GM12878 (cell line): ENCODE measurements around the gene SFXN1. TPM values are rescaled to one million over a fixed set of nuclear protein-coding genes. Genes with fewer than 3 reads are reported as not detected.

Experiments used
- ATAC-seq: fragments of 200-7000 bp; cut with Tn5 transposase; 3 replicates; pipeline ENCODE4 v1.9.1; 2020; ENCODE audit warnings: mild to moderate bottlenecking, moderate library complexity
- BruUV-seq: library from RNA; stranded (reverse); fragments of 400-500 nt; replicated peaks from 2 replicates; lab custom pipeline; 2021; lab: Mats Ljungman, UMichigan
- CTCF ChIA-PET: fragments of 300-600 bp; sonication (Branson Sonifier 250); formaldehyde crosslinking; extraction: SDS; loops from one replicate; lab custom pipeline; 2021; ENCODE audit warnings: inconsistent platforms; lab: Yijun Ruan, JAX
- POLR2A ChIA-PET: fragments of 350-600 bp; formaldehyde crosslinking; extraction: SDS; loops from one replicate; lab custom pipeline; 2021; ENCODE audit warnings: inconsistent platforms; lab: Charles Lee
- RAD21 ChIA-PET: fragments of 300-600 bp; sonication (Branson Sonifier 250); formaldehyde crosslinking; loops from one replicate; lab custom pipeline; 2023; ENCODE audit warnings: antibody characterized with exemption; ENCODE audit not compliant: unreplicated experiment; lab: Charles Lee
- SMC1A ChIA-PET: fragments of 300-600 bp; sonication (Branson Sonifier 250); formaldehyde crosslinking; loops from one replicate; lab custom pipeline; 2023; ENCODE audit not compliant: unreplicated experiment, uncharacterized antibody; lab: Charles Lee
- DNase-seq: peaks from one replicate; pipeline ENCODE4 v3.0.0-alpha.2; 2011; ENCODE audit warnings: low read depth, low spot score
- FAIRE-seq: peaks from 3 replicates; lab custom pipeline; 2011; peaks lifted over from hg19 to GRCh38; lab: Jason Lieb, UNC
- H2AFZ ChIP-seq: 2 replicates; pipeline ENCODE4 v1.6.0; 2011; ENCODE audit warnings: low read depth, low read length, control low read depth; ENCODE audit not compliant: control insufficient read depth
- H3K27ac ChIP-seq: 2 replicates; pipeline ENCODE4 v1.5.1; 2011; ENCODE audit warnings: control low read depth; ENCODE audit not compliant: control insufficient read depth, insufficient read depth
- H3K27me3 ChIP-seq, 2 experiments: replicated peaks in 1 of 2; 2 replicates each; pipeline versions ENCODE4 v1.6.0 to v1.6.1; 2011; ENCODE audit warnings: low read length in 1 of 2; ENCODE audit not compliant: control insufficient read depth in 2 of 2, insufficient read depth in 2 of 2
- H3K36me3 ChIP-seq, 2 experiments: 2 replicates each; pipeline ENCODE4 v1.5.1; 2011; ENCODE audit warnings: low read length in 1 of 2; ENCODE audit not compliant: control insufficient read depth in 2 of 2, insufficient read depth in 2 of 2
- H3K4me1 ChIP-seq: 2 replicates; pipeline ENCODE4 v1.6.1; 2011; ENCODE audit warnings: mild to moderate bottlenecking, low read length, moderate library complexity, mixed read lengths; ENCODE audit not compliant: control insufficient read depth, insufficient read depth
- H3K4me2 ChIP-seq: 2 replicates; pipeline ENCODE4 v1.6.0; 2011; ENCODE audit warnings: control low read depth; ENCODE audit not compliant: control insufficient read depth, insufficient read depth
- H3K4me3 ChIP-seq: fragments of 200-600 bp; sonication (generic); 2 replicates; pipeline ENCODE4 v1.5.1; 2016
- H3K79me2 ChIP-seq: 2 replicates; pipeline ENCODE4 v1.6.0; 2011; ENCODE audit warnings: low read length; ENCODE audit not compliant: control insufficient read depth, insufficient read depth
- H3K9ac ChIP-seq: 2 replicates; pipeline ENCODE4 v1.8.0; 2011; ENCODE audit warnings: low read length, control low read depth, mixed read lengths; ENCODE audit not compliant: control insufficient read depth, insufficient read depth
- H3K9me3 ChIP-seq: replicated peaks from 3 replicates; pipeline ENCODE4 v1.5.1; 2011; ENCODE audit warnings: mild to moderate bottlenecking, low read length; ENCODE audit not compliant: control insufficient read depth, insufficient read depth
- H4K20me1 ChIP-seq: 2 replicates; pipeline ENCODE4 v1.6.0; 2011; ENCODE audit not compliant: control insufficient read depth, insufficient read depth
- BACH1 ChIP-seq: fragments of 450-650 bp; IDR thresholded peaks from 2 replicates; pipeline ENCODE4 v1.6.1; 2017; ENCODE audit warnings: mild to moderate bottlenecking, borderline replicate concordance
- BCL11A ChIP-seq: IDR thresholded peaks from 2 replicates; pipeline ENCODE4 v1.6.1; 2011; ENCODE audit warnings: low read depth, low read length
- BMI1 ChIP-seq: fragments of 450-650 bp; IDR thresholded peaks from 2 replicates; pipeline ENCODE4 v1.6.1; 2016; ENCODE audit warnings: mild to moderate bottlenecking, moderate library complexity, borderline replicate concordance
- ETV6 ChIP-seq, 2 experiments: fragments of 450-650 bp in 1 of 2; IDR thresholded peaks in 1 of 2; conservative IDR thresholded peaks in 1 of 2; 2 replicates each; pipeline ENCODE4 v1.6.1; 2014; ENCODE audit warnings: antibody characterized with exemption in 1 of 2, borderline replicate concordance in 1 of 2, low read depth in 1 of 2, mild to moderate bottlenecking in 1 of 2, moderate library complexity in 1 of 2
- MTA2 ChIP-seq: fragments of 450-650 bp; IDR thresholded peaks from 2 replicates; pipeline ENCODE4 v1.6.1; 2016; ENCODE audit warnings: low read depth, mild to moderate bottlenecking, moderate library complexity
- POLR2AphosphoS2 ChIP-seq: IDR thresholded peaks from 2 replicates; pipeline ENCODE4 v1.6.1; 2011; ENCODE audit warnings: low read depth, mild to moderate bottlenecking, low read length, improper control_type of control experiment, moderate library complexity
- RAD51 ChIP-seq: fragments of 450-650 bp; IDR thresholded peaks from 2 replicates; pipeline ENCODE4 v1.6.1; 2016; ENCODE audit warnings: moderate library complexity, mild to moderate bottlenecking, inconsistent platforms
- RELA ChIP-seq: fragments of 450-650 bp; IDR thresholded peaks from 2 replicates; pipeline ENCODE4 v1.8.0; 2014; ENCODE audit warnings: borderline replicate concordance; ENCODE audit not compliant: partially characterized antibody
- SKIL ChIP-seq: fragments of 450-650 bp; IDR thresholded peaks from 2 replicates; pipeline ENCODE4 v1.6.1; 2017; ENCODE audit warnings: mild to moderate bottlenecking, low read depth, inconsistent platforms; ENCODE audit not compliant: poor library complexity, severe bottlenecking
- SRF ChIP-seq, 2 experiments: IDR thresholded peaks; 2 replicates each; pipeline ENCODE4 v1.6.1; 2011; ENCODE audit warnings: low read depth in 2 of 2, low read length in 2 of 2, mild to moderate bottlenecking in 1 of 2, moderate library complexity in 1 of 2
- SUZ12 ChIP-seq: fragments of 200-600 bp; sonication (generic); IDR thresholded peaks from one replicate; pipeline ENCODE4 v1.6.1; 2018; ENCODE audit warnings: antibody characterized with exemption, mild to moderate bottlenecking; ENCODE audit not compliant: unreplicated experiment
- ZBTB11 ChIP-seq: fragments of 450-650 bp; formaldehyde crosslinking; IDR thresholded peaks from 2 replicates; pipeline ENCODE4 v1.5.0; 2022; ENCODE audit warnings: mild to moderate bottlenecking, missing genetic modification characterization
- ZNF274 ChIP-seq: IDR thresholded peaks from one replicate; pipeline ENCODE4 v1.8.0; 2011; ENCODE audit not compliant: insufficient read length, insufficient read depth
- WGBS: methylation state at CpG from one replicate; pipeline ENCODE4 v1.1.6; 2016; ENCODE audit warnings: low lambda C conversion rate; ENCODE audit not compliant: insufficient replicate concordance, insufficient coverage; ENCODE audit errors: missing lambda C conversion rate; 5-methylcytosine and 5-hydroxymethylcytosine counted together
- in situ Hi-C: fragments of 300-500 bp; cut with MboI; formaldehyde crosslinking; loops from 9 replicates; pipeline ENCODE4 v1.14.3; 2018; ENCODE audit warnings: mixed read lengths
- intact Hi-C: fragments of 100-400 bp; cut with micrococcal nuclease; formaldehyde crosslinking; loops from one replicate; pipeline ENCODE4 v1.14.2; 2022; ENCODE audit not compliant: unreplicated experiment
- polyA plus RNA-seq, 11 experiments: library from polyadenylated mRNA; depleted of rRNA in 4 of 11; unstranded in 6 of 11; stranded (reverse) in 5 of 11; fragments of >200 nt; fragmentation: Nextera tagmentation in 4 of 11; fragmentation: Illumina TruSeq in 1 of 11; extraction: Ambion mirVana in 4 of 11; extraction: Trizol in 1 of 11; gene quantifications; 1 replicate in 1 of 11; 2 replicates in 10 of 11; pipeline versions ENCODE4 v1.2.1 to v1.2.3, GENCODE V29; 2011 to 2016; ENCODE audit warnings: inconsistent platforms in 2 of 11, missing spikeins in 2 of 11, low read depth in 1 of 11
- total RNA-seq, 4 experiments: library from RNA; depleted of rRNA in 3 of 4; stranded (reverse); fragments of >200 nt in 3 of 4; fragmentation: Illumina TruSeq in 1 of 4; extraction: Trizol in 1 of 4; gene quantifications; 2 replicates each; pipeline versions ENCODE4 v1.2.1 to v1.2.3, GENCODE V29; 2013 to 2021
- TF ChIP-seq, protein P1 (sequence below): fragments of 150-350 bp; IDR thresholded peaks from 2 replicates; pipeline ENCODE4 v1.6.1; 2014; ENCODE audit warnings: mild to moderate bottlenecking, low read depth, low read length
- TF ChIP-seq, protein P2 (sequence below): fragments of 450-650 bp; conservative IDR thresholded peaks from 2 replicates; pipeline ENCODE4 v1.6.1; 2017; ENCODE audit warnings: mild to moderate bottlenecking, moderate library complexity

SFXN1 gene
- total and polyA plus RNA-seq, 10 of the 15 experiments (the other 5 are each of a cell fraction or from before 2014, with no cell fraction given), result 18.0 to 248 (median 103) TPM

DNA sequence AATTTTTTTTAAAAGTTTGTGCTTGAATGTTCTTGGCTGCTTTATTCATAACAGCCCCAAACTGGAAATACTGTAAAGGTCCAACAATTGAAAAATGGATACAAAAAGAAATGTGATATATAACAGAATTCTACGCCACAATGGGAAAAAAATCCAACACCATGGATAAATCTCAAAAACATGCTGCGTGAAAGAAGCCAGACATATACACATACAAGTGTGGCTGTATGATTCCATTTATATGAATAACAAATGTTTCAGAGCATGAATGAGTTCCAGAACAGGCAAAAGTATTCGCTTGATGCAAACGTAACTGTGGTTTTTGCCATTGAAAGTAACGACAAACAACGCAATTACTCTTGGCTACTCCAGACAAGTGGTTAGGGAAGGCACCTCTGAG, 7.2 kb upstream of the SFXN1 start:
- H3K36me3 ChIP-seq, result no peaks in the 10 kb centered on the region
- FAIRE-seq, result no peak
- CTCF ChIA-PET, result no interaction called here
- in situ Hi-C loops, result no loop called here
- no peak for DNase-seq
- no peak overlapping the region for H3K4me2 ChIP-seq
- SMC1A ChIA-PET, result no interaction called here
- no peak overlapping the region for H3K4me3 ChIP-seq
- no peak overlapping the region for H3K27ac ChIP-seq
- 82% methylated on average over 6 of the region's 6 CpGs for WGBS
- H3K9ac ChIP-seq, result no peak overlapping the region
- intact Hi-C loops, result no loop called here
- no peak for ATAC-seq
- POLR2A ChIA-PET, result no interaction called here
- no peaks in the 10 kb centered on the region for H3K9me3 ChIP-seq
- RAD21 ChIA-PET, result no interaction called here
- no peaks in the 10 kb centered on the region for H3K4me1 ChIP-seq
- no peak overlapping the region for H2AFZ ChIP-seq
- TF ChIP-seq, protein P1, sequence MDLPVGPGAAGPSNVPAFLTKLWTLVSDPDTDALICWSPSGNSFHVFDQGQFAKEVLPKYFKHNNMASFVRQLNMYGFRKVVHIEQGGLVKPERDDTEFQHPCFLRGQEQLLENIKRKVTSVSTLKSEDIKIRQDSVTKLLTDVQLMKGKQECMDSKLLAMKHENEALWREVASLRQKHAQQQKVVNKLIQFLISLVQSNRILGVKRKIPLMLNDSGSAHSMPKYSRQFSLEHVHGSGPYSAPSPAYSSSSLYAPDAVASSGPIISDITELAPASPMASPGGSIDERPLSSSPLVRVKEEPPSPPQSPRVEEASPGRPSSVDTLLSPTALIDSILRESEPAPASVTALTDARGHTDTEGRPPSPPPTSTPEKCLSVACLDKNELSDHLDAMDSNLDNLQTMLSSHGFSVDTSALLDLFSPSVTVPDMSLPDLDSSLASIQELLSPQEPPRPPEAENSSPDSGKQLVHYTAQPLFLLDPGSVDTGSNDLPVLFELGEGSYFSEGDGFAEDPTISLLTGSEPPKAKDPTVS, result no peak
- TF ChIP-seq SUZ12 (no peak), RAD51 (no peak), ETV6 (conservative IDR thresholded peaks at IDR 0.05 in 1 of 2, IDR thresholded peaks at IDR 0.05 in 1 of 2; ENCODE audit: borderline replicate concordance in 1 of 2, low read depth in 1 of 2) (no peak), MTA2 (no peak), ZBTB11 (CRISPR knock-in tag) (no peak), BCL11A (no peak), SKIL (no peak), BACH1 (no peak), POLR2AphosphoS2 (no peak), SRF (IDR thresholded peaks at IDR 0.05; ENCODE audit: low read depth in 2 of 2, low read length in 2 of 2) (no peak), ZNF274 (no peak), RELA (no peak), BMI1 (no peak)
- TF ChIP-seq, protein P2, sequence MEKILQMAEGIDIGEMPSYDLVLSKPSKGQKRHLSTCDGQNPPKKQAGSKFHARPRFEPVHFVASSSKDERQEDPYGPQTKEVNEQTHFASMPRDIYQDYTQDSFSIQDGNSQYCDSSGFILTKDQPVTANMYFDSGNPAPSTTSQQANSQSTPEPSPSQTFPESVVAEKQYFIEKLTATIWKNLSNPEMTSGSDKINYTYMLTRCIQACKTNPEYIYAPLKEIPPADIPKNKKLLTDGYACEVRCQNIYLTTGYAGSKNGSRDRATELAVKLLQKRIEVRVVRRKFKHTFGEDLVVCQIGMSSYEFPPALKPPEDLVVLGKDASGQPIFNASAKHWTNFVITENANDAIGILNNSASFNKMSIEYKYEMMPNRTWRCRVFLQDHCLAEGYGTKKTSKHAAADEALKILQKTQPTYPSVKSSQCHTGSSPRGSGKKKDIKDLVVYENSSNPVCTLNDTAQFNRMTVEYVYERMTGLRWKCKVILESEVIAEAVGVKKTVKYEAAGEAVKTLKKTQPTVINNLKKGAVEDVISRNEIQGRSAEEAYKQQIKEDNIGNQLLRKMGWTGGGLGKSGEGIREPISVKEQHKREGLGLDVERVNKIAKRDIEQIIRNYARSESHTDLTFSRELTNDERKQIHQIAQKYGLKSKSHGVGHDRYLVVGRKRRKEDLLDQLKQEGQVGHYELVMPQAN, result no peak
- no peaks in the 10 kb centered on the region; a peak in 1 of 4 replicates for H3K27me3 ChIP-seq
- H3K79me2 ChIP-seq, result no peaks in the 10 kb centered on the region
- no peaks in the 10 kb centered on the region for H4K20me1 ChIP-seq
- no TSS peak for BruUV-seq
